OCI-LY1 (cell line): Measurements from ENCODE around the gene SH2B3.

Source experiments
- H2AFZ ChIP-seq: fragments of 200-600 bp; sonication (generic), shearing (Covaris generic); 2 replicates; pipeline ENCODE4 v1.6.0; 2014; ENCODE audit warnings: antibody characterized with exemption, mild to moderate bottlenecking, low read length
- H3F3A ChIP-seq: fragments of 200-600 bp; sonication (generic), shearing (Covaris generic); 2 replicates; pipeline ENCODE4 v1.6.0; 2014; ENCODE audit warnings: mild to moderate bottlenecking, antibody characterized with exemption, low read length, moderate library complexity; ENCODE audit not compliant: insufficient read depth
- H3K27ac ChIP-seq: fragments of 200-600 bp; sonication (generic); 2 replicates; pipeline ENCODE4 v1.5.1; 2014; ENCODE audit warnings: low read length, mixed run types, mild to moderate bottlenecking, low read depth; ENCODE audit not compliant: poor library complexity, severe bottlenecking
- H3K27me3 ChIP-seq: fragments of 200-600 bp; sonication (generic); 2 replicates; pipeline ENCODE4 v1.6.0; 2014; ENCODE audit warnings: antibody characterized with exemption, mild to moderate bottlenecking, low read length, moderate library complexity; ENCODE audit not compliant: insufficient read depth
- H3K36me3 ChIP-seq: fragments of 200-600 bp; sonication (generic); 2 replicates; pipeline ENCODE4 v1.6.1; 2014; ENCODE audit warnings: mild to moderate bottlenecking, antibody characterized with exemption, low read length, moderate library complexity, mixed read lengths; ENCODE audit not compliant: insufficient read depth
- H3K4me1 ChIP-seq: fragments of 200-600 bp; sonication (generic); 2 replicates; pipeline ENCODE4 v1.5.1; 2014; ENCODE audit warnings: mild to moderate bottlenecking, low read length, moderate library complexity; ENCODE audit not compliant: insufficient read depth, severe bottlenecking
- H3K4me2 ChIP-seq: fragments of 200-600 bp; sonication (generic), shearing (Covaris generic); 2 replicates; pipeline ENCODE4 v1.6.1; 2014; ENCODE audit warnings: low read length
- H3K4me3 ChIP-seq: fragments of 200-600 bp; sonication (generic); 2 replicates; pipeline ENCODE4 v1.5.1; 2014; ENCODE audit warnings: low read length, low read depth, mild to moderate bottlenecking, mixed read lengths; ENCODE audit not compliant: poor library complexity, severe bottlenecking
- H3K79me2 ChIP-seq: fragments of 200-600 bp; shearing (Covaris generic); 2 replicates; pipeline ENCODE4 v1.6.1; 2016; ENCODE audit warnings: mixed run types, low read length, mixed read lengths; ENCODE audit not compliant: insufficient read depth
- H3K9ac ChIP-seq: fragments of 200-600 bp; sonication (generic), shearing (Covaris generic); 2 replicates; pipeline ENCODE4 v1.6.1; 2014; ENCODE audit warnings: mild to moderate bottlenecking, low read length, mixed read lengths
- H3K9me2 ChIP-seq: fragments of 200-600 bp; sonication (generic), shearing (Covaris generic); 2 replicates; pipeline ENCODE4 v1.6.1; 2014; ENCODE audit warnings: low read depth, mild to moderate bottlenecking, low read length, mixed read lengths
- H3K9me3 ChIP-seq: fragments of 200-600 bp; shearing (Covaris generic); 2 replicates; pipeline ENCODE4 v1.6.1; 2014; ENCODE audit warnings: low read length, mixed read lengths
- H4K20me1 ChIP-seq: fragments of 200-600 bp; sonication (generic), shearing (Covaris generic); 2 replicates; pipeline ENCODE4 v1.6.0; 2016; ENCODE audit warnings: mild to moderate bottlenecking, low read length; ENCODE audit not compliant: insufficient read depth
- CTCF ChIP-seq: fragments of 200-600 bp; sonication (generic), shearing (Covaris generic); IDR thresholded peaks from 2 replicates; pipeline ENCODE4 v1.5.1; 2017; ENCODE audit warnings: mild to moderate bottlenecking, antibody characterized with exemption, low read length, moderate library complexity, mixed read lengths
- EZH2 ChIP-seq: fragments of 200-600 bp; sonication (generic), shearing (Covaris generic); IDR thresholded peaks from 2 replicates; pipeline ENCODE4 v1.8.0; 2017; ENCODE audit warnings: borderline replicate concordance, mixed run types, mild to moderate bottlenecking, antibody characterized with exemption, low read length, moderate library complexity, mixed read lengths

SH2B3 gene

GRCh38 chr12:111428081-111428727, 22.5 kb downstream of the SH2B3 start:
- no peak overlapping the region for H3K9ac ChIP-seq
- no peak overlapping the region for H3K27ac ChIP-seq

GRCh38 chr12:111428728-111429175, 23.0 kb downstream of the SH2B3 start:
- no peak overlapping the region for H2AFZ ChIP-seq
- H3K9me3 ChIP-seq, result no peaks in the 10 kb centered on the region
- no peaks in the 10 kb centered on the region for H4K20me1 ChIP-seq
- no peak for TF ChIP-seq EZH2
- no peaks in the 10 kb centered on the region for H3K9me2 ChIP-seq
- H3K4me2 ChIP-seq, result no peak overlapping the region
- no peak overlapping the region for H3K27ac ChIP-seq
- H3K4me1 ChIP-seq, result no peaks in the 10 kb centered on the region
- H3K36me3 ChIP-seq, result no peaks in the 10 kb centered on the region; the same call in 1 of the 2 replicates
- no peaks in the 10 kb centered on the region for H3F3A ChIP-seq
- no peak overlapping the region for H3K9ac ChIP-seq
- H3K4me3 ChIP-seq, result no peak overlapping the region
- no peaks in the 10 kb centered on the region for H3K79me2 ChIP-seq
- no peaks in the 10 kb centered on the region for H3K27me3 ChIP-seq

More at GRCh38 chr12:111428081-111428727, 22.5 kb downstream of the SH2B3 start:
- H3K4me3 ChIP-seq, result no peak overlapping the region
- H3K9me3 ChIP-seq, result no peaks in the 10 kb centered on the region
- H3F3A ChIP-seq, result no peaks in the 10 kb centered on the region
- no peaks in the 10 kb centered on the region; the same call in 1 of the 2 replicates for H3K36me3 ChIP-seq
- H3K79me2 ChIP-seq, result no peaks in the 10 kb centered on the region
- H3K9me2 ChIP-seq, result no peaks in the 10 kb centered on the region
- TF ChIP-seq CTCF (no peak), EZH2 (no peak)
- no peaks in the 10 kb centered on the region for H3K27me3 ChIP-seq
- no peaks in the 10 kb centered on the region for H4K20me1 ChIP-seq
- H3K4me2 ChIP-seq, result no peak overlapping the region
- no peaks in the 10 kb centered on the region for H3K4me1 ChIP-seq
- no peak overlapping the region for H2AFZ ChIP-seq

GRCh38 chr12:111429828-111430432, 24.2 kb downstream of the SH2B3 start:
- Histone ChIP-seq H3K9ac (no peak overlapping the region), H3K27me3 (no peaks in the 10 kb centered on the region), H3K79me2 (no peaks in the 10 kb centered on the region), H3K4me1 (peaks cover 11% of the 10 kb centered on the region), H3F3A (no peaks in the 10 kb centered on the region), H4K20me1 (no peaks in the 10 kb centered on the region), H3K4me3 (no peak overlapping the region), H2AFZ (no peak overlapping the region), H3K27ac (no peak overlapping the region), H3K36me3 (no peaks in the 10 kb centered on the region; the same call in 1 of the 2 replicates), H3K9me3 (no peaks in the 10 kb centered on the region), H3K9me2 (no peaks in the 10 kb centered on the region), H3K4me2 (no peak overlapping the region)
- TF ChIP-seq EZH2, result no peak
- TF ChIP-seq CTCF, result no peak
